Adrenal gland (tissue), 5 donors: Measurements from ENCODE around the gene KLHL2.

Source experiments
- CTCF ChIP-seq, 6 experiments: fragments of 450-650 bp in 4 of 6; fragments of 200-600 bp in 2 of 6; sonication (generic) in 1 of 6; IDR thresholded peaks; 1 replicate in 5 of 6; 2 replicates in 1 of 6; pipeline versions ENCODE4 v1.5.1 to v1.8.0; 2016 to 2021; ENCODE audit warnings: antibody characterized with exemption in 6 of 6, mild to moderate bottlenecking in 2 of 6, moderate library complexity in 1 of 6
- POLR2A ChIP-seq, 2 donors: fragments of 450-650 bp; IDR thresholded peaks; one replicate each; pipeline ENCODE4 v1.6.1; 2017; ENCODE audit warnings: antibody characterized with exemption in 2 of 2, mild to moderate bottlenecking in 2 of 2, moderate library complexity in 1 of 2
- donor health status: DM: no; HTN: no; CAD: no.

GRCh38 chr4:165359506-165359905, 152.1 kb downstream of the KLHL2 start:
- no peak for TF ChIP-seq CTCF (IDR thresholded peaks at IDR 0.05)
- no peak for TF ChIP-seq POLR2A (IDR thresholded peaks at IDR 0.05)
